Endothelial cell of umbilical vein (primary cell): Measurements from ENCODE around the gene IPP. TPM values are rescaled to one million over a fixed set of nuclear protein-coding genes. Genes with fewer than 3 reads are reported as not detected.

Source experiments
- BruUV-seq: library from RNA; stranded (reverse); fragments of 400-500 nt; replicated peaks from 2 replicates; lab custom pipeline; 2021; lab: Mats Ljungman, UMichigan
- CTCF ChIA-PET: fragments of 300-600, 350-600 bp; sonication (Branson Sonifier 250); formaldehyde crosslinking; loops from one replicate; lab custom pipeline; 2021; ENCODE audit warnings: antibody characterized with exemption, inconsistent platforms; lab: Charles Lee
- POLR2A ChIA-PET: fragments of 300-600, 350-600 bp; sonication (Branson Sonifier 250); formaldehyde crosslinking; loops from one replicate; lab custom pipeline; 2021; ENCODE audit warnings: antibody characterized with exemption, inconsistent platforms; lab: Charles Lee
- DNase-seq: peaks from one replicate; pipeline ENCODE4 v3.0.0-alpha.2; 2011; ENCODE audit warnings: low read depth, low spot score
- FAIRE-seq: peaks from 2 replicates; lab custom pipeline; 2011; peaks lifted over from hg19 to GRCh38; lab: Jason Lieb, UNC
- H2AFZ ChIP-seq: 2 replicates; pipeline ENCODE4 v1.6.0; 2012; ENCODE audit warnings: low read depth, low read length, control low read depth, inconsistent platforms
- H3K27ac ChIP-seq: 2 replicates; pipeline ENCODE4 v1.5.1; 2011; ENCODE audit warnings: low read depth, mild to moderate bottlenecking, control low read depth, low read length, moderate library complexity; ENCODE audit not compliant: insufficient read depth
- H3K27me3 ChIP-seq, 2 experiments: 2 replicates each; pipeline versions ENCODE4 v1.6.0 to v1.6.1; 2011; ENCODE audit warnings: low read length in 2 of 2, mixed read lengths in 1 of 2; ENCODE audit not compliant: control insufficient read depth in 2 of 2, insufficient read depth in 2 of 2
- H3K36me3 ChIP-seq, 2 experiments: 2 replicates in 1 of 2; 3 replicates in 1 of 2; pipeline ENCODE4 v1.5.1; 2011; ENCODE audit warnings: low read length in 2 of 2, mild to moderate bottlenecking in 1 of 2, moderate library complexity in 1 of 2; ENCODE audit not compliant: control insufficient read depth in 2 of 2, insufficient read depth in 2 of 2; ENCODE audit errors: extremely low read depth in 1 of 2
- H3K4me1 ChIP-seq: 3 replicates; pipeline ENCODE4 v1.5.1; 2011; ENCODE audit warnings: mild to moderate bottlenecking, low read length; ENCODE audit not compliant: control insufficient read depth, insufficient read depth; ENCODE audit errors: extremely low read depth
- H3K4me2 ChIP-seq: 2 replicates; pipeline ENCODE4 v1.6.1; 2011; ENCODE audit warnings: low read length, control low read depth, mixed read lengths; ENCODE audit not compliant: insufficient read depth
- H3K4me3 ChIP-seq, 3 experiments: fragments of 200-600 bp in 1 of 3; sonication (generic), shearing (Covaris generic) in 1 of 3; replicated peaks in 1 of 3; 2 replicates each; pipeline ENCODE4 v1.5.1; 2011 to 2016; ENCODE audit warnings: control low read depth in 3 of 3, low read length in 3 of 3, mild to moderate bottlenecking in 2 of 3, inconsistent platforms in 1 of 3, low read depth in 1 of 3, moderate library complexity in 1 of 3; ENCODE audit not compliant: insufficient read depth in 1 of 3
- H3K79me2 ChIP-seq: 2 replicates; pipeline ENCODE4 v1.6.0; 2012; ENCODE audit warnings: low read length, inconsistent platforms; ENCODE audit not compliant: control insufficient read depth, insufficient read depth
- H3K9ac ChIP-seq: replicated peaks from 2 replicates; pipeline ENCODE3; 2011; ENCODE audit warnings: low read length, control low read depth; ENCODE audit not compliant: insufficient read depth; ENCODE audit errors: extremely low read depth
- H3K9me1 ChIP-seq: replicated peaks from 3 replicates; pipeline ENCODE4 v1.6.0; 2011; ENCODE audit warnings: mild to moderate bottlenecking, low read length; ENCODE audit not compliant: control insufficient read depth, insufficient read depth; ENCODE audit errors: extremely low read depth
- H3K9me3 ChIP-seq: replicated peaks from 2 replicates; pipeline ENCODE4 v1.5.1; 2012; ENCODE audit warnings: low read length, inconsistent platforms; ENCODE audit not compliant: control insufficient read depth, insufficient read depth
- H4K20me1 ChIP-seq: replicated peaks from 2 replicates; pipeline ENCODE3; 2011; ENCODE audit warnings: mild to moderate bottlenecking, low read length; ENCODE audit not compliant: control insufficient read depth, insufficient read depth; ENCODE audit errors: extremely low read depth
- EZH2 ChIP-seq: IDR thresholded peaks from 2 replicates; pipeline ENCODE4 v1.6.1; 2012; ENCODE audit warnings: borderline replicate concordance, low read depth, mild to moderate bottlenecking, moderate library complexity, low read length, inconsistent platforms; ENCODE audit not compliant: severe bottlenecking
- FOS ChIP-seq: IDR thresholded peaks from 2 replicates; pipeline ENCODE4 v1.6.1; 2011; ENCODE audit warnings: mild to moderate bottlenecking, low read length, moderate library complexity, borderline replicate concordance; ENCODE audit not compliant: insufficient read depth
- GATA2 ChIP-seq: IDR thresholded peaks from 2 replicates; pipeline ENCODE4 v1.7.0; 2011; ENCODE audit warnings: low read depth, mild to moderate bottlenecking, moderate library complexity, mixed read lengths, low read length; ENCODE audit not compliant: insufficient read length, insufficient read depth
- JUN ChIP-seq: IDR thresholded peaks from 2 replicates; pipeline ENCODE4 v1.6.1; 2011; ENCODE audit warnings: borderline replicate concordance, low read depth; ENCODE audit not compliant: insufficient read length, insufficient read depth
- MYC ChIP-seq: IDR thresholded peaks from one replicate; pipeline ENCODE4 v1.6.1; 2011; ENCODE audit warnings: mild to moderate bottlenecking, low read depth, low read length
- POLR2A ChIP-seq: IDR thresholded peaks from 2 replicates; pipeline ENCODE4 v1.6.1; 2012; ENCODE audit warnings: low read depth, mild to moderate bottlenecking, control low read depth, low read length
- POLR2AphosphoS5 ChIP-seq: IDR thresholded peaks from 2 replicates; pipeline ENCODE4 v1.6.1; 2012; ENCODE audit warnings: low read depth, mild to moderate bottlenecking, control low read depth, low read length, moderate library complexity; ENCODE audit not compliant: insufficient read depth
- dilution Hi-C: fragments of 300-500 bp; cut with MboI; formaldehyde crosslinking; loops from one replicate; pipeline ENCODE4 v1.15.0; 2019; ENCODE audit warnings: low sequenced_read_pairs; ENCODE audit not compliant: extremely low pct_ligation_motif_present
- intact Hi-C: fragments of 100-400 bp; cut with micrococcal nuclease; formaldehyde crosslinking; loops from one replicate; pipeline ENCODE4 v1.10.0; 2022
- polyA plus RNA-seq, 4 experiments: library from polyadenylated mRNA; depleted of rRNA in 3 of 4; stranded (reverse) in 3 of 4; unstranded in 1 of 4; fragments of >200 nt; gene quantifications; 2 replicates each; pipeline versions ENCODE4 v1.2.1 to v1.2.3, GENCODE V29; 2011 to 2012; ENCODE audit warnings: missing spikeins in 1 of 4
- total RNA-seq: library from RNA; stranded (reverse); gene quantifications from 2 replicates; pipeline ENCODE4 v1.2.3, GENCODE V29; 2021
- TF ChIP-seq, protein P1 (sequence below): IDR thresholded peaks from 2 replicates; pipeline ENCODE4 v1.6.1; 2011; ENCODE audit not compliant: insufficient read depth, insufficient read length
- TF ChIP-seq, protein P2 (sequence below), 2 donors: IDR thresholded peaks; 1 replicate in 1 of 2; 2 replicates in 1 of 2; pipeline ENCODE4 v1.5.1; 2011; ENCODE audit warnings: low read length in 2 of 2, mild to moderate bottlenecking in 2 of 2, moderate library complexity in 2 of 2, control low read depth in 1 of 2, inconsistent platforms in 1 of 2, low read depth in 1 of 2; ENCODE audit not compliant: insufficient read depth in 1 of 2; ENCODE audit errors: extremely low read depth in 1 of 2

IPP gene
- total and polyA plus RNA-seq, 2 donors (not counting 3 experiments of a cell fraction or from before 2014, with no cell fraction given) = 2.1 to 6.3 TPM

DNA sequence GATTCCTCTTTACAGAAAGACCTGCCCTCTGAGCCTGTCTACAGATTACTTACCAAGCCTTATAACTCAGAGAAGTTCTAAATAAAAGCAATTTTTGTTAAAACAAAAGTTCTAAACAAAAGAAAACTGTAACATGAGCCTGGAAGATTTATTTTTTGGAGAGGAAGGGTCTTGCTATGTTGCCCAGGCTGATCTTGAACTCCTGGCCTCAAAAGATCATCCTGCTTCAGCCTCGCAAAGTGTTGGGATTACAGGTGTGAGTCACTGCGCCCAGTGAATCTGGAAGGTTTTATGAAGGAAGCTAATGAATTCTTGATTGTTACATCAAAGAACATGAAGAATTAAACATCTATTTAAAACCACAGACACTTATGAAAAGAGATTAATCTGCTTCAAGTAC lies 91.2 kb downstream of the IPP start:
- ChIA-PET CTCF (interaction anchor here (1.2 to 1.6 kb wide), 2 partner anchors 11 to 21 kb away, joined by 3 to 4 read pairs; no protein-coding TSS in a partner anchor), POLR2A (no interaction called here)
- peaks cover 39% of the 10 kb centered on the region for H3K79me2 ChIP-seq
- DNase-seq = no peak
- no peak overlapping the region for H3K27ac ChIP-seq
- dilution Hi-C loops (no loop called here), intact Hi-C loops (no loop called here)
- H3K27me3 ChIP-seq = no peaks in the 10 kb centered on the region
- no TSS peak for BruUV-seq
- H2AFZ ChIP-seq = no peak overlapping the region
- no peak overlapping the region for H3K4me3 ChIP-seq
- H3K9ac ChIP-seq = no peak overlapping the region
- no peaks in the 10 kb centered on the region for H3K9me1 ChIP-seq
- H3K4me2 ChIP-seq = no peak overlapping the region
- TF ChIP-seq EZH2 (no peak), GATA2 (no peak), FOS (no peak), JUN (no peak), MYC (no peak), POLR2AphosphoS5 (no peak), POLR2A (no peak)
- TF ChIP-seq, protein P1, sequence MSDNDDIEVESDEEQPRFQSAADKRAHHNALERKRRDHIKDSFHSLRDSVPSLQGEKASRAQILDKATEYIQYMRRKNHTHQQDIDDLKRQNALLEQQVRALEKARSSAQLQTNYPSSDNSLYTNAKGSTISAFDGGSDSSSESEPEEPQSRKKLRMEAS = no peak
- TF ChIP-seq, protein P2, sequence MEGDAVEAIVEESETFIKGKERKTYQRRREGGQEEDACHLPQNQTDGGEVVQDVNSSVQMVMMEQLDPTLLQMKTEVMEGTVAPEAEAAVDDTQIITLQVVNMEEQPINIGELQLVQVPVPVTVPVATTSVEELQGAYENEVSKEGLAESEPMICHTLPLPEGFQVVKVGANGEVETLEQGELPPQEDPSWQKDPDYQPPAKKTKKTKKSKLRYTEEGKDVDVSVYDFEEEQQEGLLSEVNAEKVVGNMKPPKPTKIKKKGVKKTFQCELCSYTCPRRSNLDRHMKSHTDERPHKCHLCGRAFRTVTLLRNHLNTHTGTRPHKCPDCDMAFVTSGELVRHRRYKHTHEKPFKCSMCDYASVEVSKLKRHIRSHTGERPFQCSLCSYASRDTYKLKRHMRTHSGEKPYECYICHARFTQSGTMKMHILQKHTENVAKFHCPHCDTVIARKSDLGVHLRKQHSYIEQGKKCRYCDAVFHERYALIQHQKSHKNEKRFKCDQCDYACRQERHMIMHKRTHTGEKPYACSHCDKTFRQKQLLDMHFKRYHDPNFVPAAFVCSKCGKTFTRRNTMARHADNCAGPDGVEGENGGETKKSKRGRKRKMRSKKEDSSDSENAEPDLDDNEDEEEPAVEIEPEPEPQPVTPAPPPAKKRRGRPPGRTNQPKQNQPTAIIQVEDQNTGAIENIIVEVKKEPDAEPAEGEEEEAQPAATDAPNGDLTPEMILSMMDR (IDR thresholded peaks at IDR 0.05; ENCODE audit: extremely low read depth in 1 of 2, insufficient read depth in 1 of 2, low read depth in 1 of 2, low read length in 2 of 2) = no peak
- H3K4me1 ChIP-seq = no peaks in the 10 kb centered on the region
- peaks cover 14 to 24% of the 10 kb centered on the region in 2 experiments for H3K36me3 ChIP-seq
- H4K20me1 ChIP-seq = peaks cover 9% of the 10 kb centered on the region
- FAIRE-seq = no peak
- H3K9me3 ChIP-seq = no peaks in the 10 kb centered on the region
